PFSK-1 (cell line): ENCODE measurements around the gene RPL36.

Experiments
- POLR2AphosphoS5 ChIP-seq: IDR thresholded peaks from 2 replicates; pipeline ENCODE4 v1.6.1; 2012; ENCODE audit warnings: low read depth, mild to moderate bottlenecking, control low read depth, low read length, moderate library complexity
- TAF1 ChIP-seq: IDR thresholded peaks from 2 replicates; pipeline ENCODE4 v1.6.1; 2012; ENCODE audit warnings: low read length, control low read depth, borderline replicate concordance; ENCODE audit not compliant: insufficient read depth

DNA sequence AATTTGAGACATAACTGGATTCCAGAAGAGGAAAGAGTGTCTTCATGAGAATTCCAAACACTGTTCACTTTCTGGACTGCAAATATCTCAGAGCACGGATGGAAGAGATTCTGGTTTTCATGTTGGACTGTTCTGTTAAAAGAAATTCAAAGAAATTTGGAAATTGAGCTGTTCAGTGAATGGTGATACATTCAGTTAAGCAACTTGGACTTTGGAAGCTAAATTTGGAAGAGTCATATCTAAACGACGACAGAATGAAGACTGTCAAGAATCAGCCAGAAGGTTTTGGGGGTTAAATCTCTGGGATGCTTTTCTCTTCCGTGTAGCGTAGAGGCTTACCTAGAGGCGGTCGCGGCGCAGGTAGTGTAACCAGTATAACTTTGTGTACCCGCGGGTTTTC, 41.6 kb upstream of the RPL36 start:
- TF ChIP-seq TAF1 (no peak), POLR2AphosphoS5 (no peak)
